HG03196 (cell line): Measurements from ENCODE around the gene ITM2C.

ENCODE experiments used
- ATAC-seq: cut with Tn5 transposase; IDR thresholded peaks from one replicate; pipeline ENCODE4 v1.9.1; 2021; ENCODE audit not compliant: unreplicated experiment

The ITM2C gene

GRCh38 chr2:230872151-230872967 is 7.6 kb downstream of the ITM2C start:
- ATAC-seq: no peak

GRCh38 chr2:230872968-230873660 is 8.4 kb downstream of the ITM2C start:
- peak; percentile 66 for ATAC-seq

GRCh38 chr2:230873661-230874401 is 9.1 kb downstream of the ITM2C start:
- ATAC-seq: peak; percentile 67

- no peak for ATAC-seq
Measured at GRCh38 chr2:230874456-230874855, 9.7 kb downstream of the ITM2C start.

- ATAC-seq: no peak
Measured at GRCh38 chr2:230874876-230875275, 10.1 kb downstream of the ITM2C start.

GRCh38 chr2:230875347-230876315 is 10.9 kb downstream of the ITM2C start:
- ATAC-seq: no peak

- no peak for ATAC-seq
Measured at GRCh38 chr2:230877116-230877758, 12.5 kb downstream of the ITM2C start.

GRCh38 chr2:230877759-230878598 is 13.2 kb downstream of the ITM2C start:
- ATAC-seq: no peak

GRCh38 chr2:230878599-230879188 is 14.0 kb downstream of the ITM2C start:
- no peak for ATAC-seq

GRCh38 chr2:230879271-230879882 is 14.6 kb downstream of the ITM2C start:
- no peak for ATAC-seq

- no peak for ATAC-seq
Measured at GRCh38 chr2:230879891-230880290, 15.1 kb downstream of the ITM2C start.

- no peak for ATAC-seq
Measured at GRCh38 chr2:230881840-230882239, 17.1 kb downstream of the ITM2C start.

GRCh38 chr2:230885463-230886130 is 20.9 kb downstream of the ITM2C start:
- no peak for ATAC-seq

GRCh38 chr2:230886206-230886605 is 21.5 kb downstream of the ITM2C start:
- no peak for ATAC-seq

- no peak for ATAC-seq
Measured at GRCh38 chr2:230886671-230887071, 21.9 kb downstream of the ITM2C start.

GRCh38 chr2:230887342-230887741 is 22.6 kb downstream of the ITM2C start:
- no peak for ATAC-seq

- ATAC-seq: no peak
Measured at GRCh38 chr2:230888824-230889400, 24.2 kb downstream of the ITM2C start.
